ENCODE data around the gene TBC1D10A. TPM values are rescaled to one million over a fixed set of nuclear protein-coding genes. Genes with fewer than 3 reads are reported as not detected.

TBC1D10A gene
- total RNA-seq, 2 donors from 2014 or later = 46.1 to 51.2 TPM

DNA sequence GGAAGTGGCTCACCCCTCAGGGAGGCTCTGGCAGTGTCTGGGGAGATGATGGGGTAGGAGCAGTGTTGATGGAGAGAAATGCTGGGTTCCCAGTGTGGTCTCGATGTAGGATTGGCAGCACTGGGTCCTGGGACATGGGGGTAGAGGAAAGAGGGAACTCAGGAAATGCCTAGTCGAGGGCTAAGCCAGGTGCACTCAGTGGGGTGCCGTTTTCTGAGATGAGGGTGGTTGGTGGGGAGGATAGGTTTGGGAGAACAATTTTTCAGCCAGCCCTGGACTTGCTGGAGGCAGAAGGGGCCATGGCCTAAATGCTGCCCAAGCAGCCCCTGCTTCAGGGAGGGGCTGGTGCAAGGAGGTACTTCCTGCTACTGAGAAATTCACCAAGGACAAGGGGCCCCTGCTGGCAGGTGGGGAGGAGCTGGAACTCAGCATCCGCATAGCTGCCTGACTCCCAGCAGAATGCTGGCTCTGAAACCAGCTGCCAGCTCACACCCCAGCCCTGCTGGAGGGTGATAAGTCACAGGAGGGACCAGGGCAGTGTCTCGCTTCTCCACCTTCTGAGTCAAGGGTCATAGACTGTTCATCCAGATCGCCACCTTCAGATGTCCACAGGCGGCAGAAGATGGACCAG is 36.0 kb upstream of the TBC1D10A start:
- Histone ChIP-seq H3K27me3 (replicated peaks; ENCODE audit: insufficient read depth) (no peaks in the 10 kb centered on the region), H3K27ac (no peak overlapping the region), H3K4me3 (no peak overlapping the region), H3K4me1 (replicated peaks) (no peaks in the 10 kb centered on the region), H3K9me3 (no peaks in the 10 kb centered on the region), H3K36me3 (no peaks in the 10 kb centered on the region)
- intact Hi-C loops (cut with DNase I) = no loop called here
- TF ChIP-seq, protein P1, sequence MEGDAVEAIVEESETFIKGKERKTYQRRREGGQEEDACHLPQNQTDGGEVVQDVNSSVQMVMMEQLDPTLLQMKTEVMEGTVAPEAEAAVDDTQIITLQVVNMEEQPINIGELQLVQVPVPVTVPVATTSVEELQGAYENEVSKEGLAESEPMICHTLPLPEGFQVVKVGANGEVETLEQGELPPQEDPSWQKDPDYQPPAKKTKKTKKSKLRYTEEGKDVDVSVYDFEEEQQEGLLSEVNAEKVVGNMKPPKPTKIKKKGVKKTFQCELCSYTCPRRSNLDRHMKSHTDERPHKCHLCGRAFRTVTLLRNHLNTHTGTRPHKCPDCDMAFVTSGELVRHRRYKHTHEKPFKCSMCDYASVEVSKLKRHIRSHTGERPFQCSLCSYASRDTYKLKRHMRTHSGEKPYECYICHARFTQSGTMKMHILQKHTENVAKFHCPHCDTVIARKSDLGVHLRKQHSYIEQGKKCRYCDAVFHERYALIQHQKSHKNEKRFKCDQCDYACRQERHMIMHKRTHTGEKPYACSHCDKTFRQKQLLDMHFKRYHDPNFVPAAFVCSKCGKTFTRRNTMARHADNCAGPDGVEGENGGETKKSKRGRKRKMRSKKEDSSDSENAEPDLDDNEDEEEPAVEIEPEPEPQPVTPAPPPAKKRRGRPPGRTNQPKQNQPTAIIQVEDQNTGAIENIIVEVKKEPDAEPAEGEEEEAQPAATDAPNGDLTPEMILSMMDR (IDR thresholded peaks at IDR 0.05) = no peak
- TF ChIP-seq POLR2AphosphoS5 (IDR thresholded peaks at IDR 0.05) = no peak
- 76% methylated on average over 7 of the region's 7 CpGs for WGBS
- no peak for DNase-seq (ENCODE audit: low spot score)

DNA sequence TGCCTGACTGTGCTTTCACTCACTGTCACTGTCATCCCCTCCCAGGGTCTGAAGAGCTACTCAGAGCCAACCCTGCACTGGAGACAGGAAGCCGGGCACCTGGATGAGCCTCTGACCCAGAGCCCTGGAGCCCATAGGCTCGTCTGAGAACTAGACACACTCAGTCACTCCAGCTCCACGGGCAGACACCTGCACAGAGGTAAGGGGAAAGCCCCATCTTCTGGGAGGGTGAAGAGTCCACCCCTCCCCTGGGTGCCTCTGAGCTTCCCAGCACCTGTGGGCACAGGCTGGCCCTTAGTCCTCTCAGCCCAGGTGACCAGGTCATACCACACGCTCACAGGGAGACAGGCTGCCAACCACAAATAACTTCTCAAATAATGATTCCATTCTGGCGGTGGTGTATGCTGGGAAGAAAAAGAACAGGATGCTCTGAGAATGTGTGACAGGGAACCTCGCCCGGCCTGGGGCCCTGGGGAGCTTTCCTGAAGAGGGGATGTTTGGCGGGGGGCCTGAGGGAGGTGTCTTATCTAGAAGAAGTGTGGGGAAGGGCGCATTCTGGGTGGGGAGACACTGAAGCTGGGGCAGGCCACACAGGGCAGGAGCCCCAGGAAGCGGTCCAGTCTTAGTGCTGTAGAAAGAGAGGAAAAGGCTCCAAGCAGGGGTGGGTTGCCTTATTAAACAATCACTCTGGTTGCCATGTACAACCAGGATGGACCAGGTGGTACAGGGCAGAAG is 35.3 kb upstream of the TBC1D10A start:
- no peak overlapping the region for H3K4me3 ChIP-seq
- WGBS = 81% methylated on average over 10 of the region's 10 CpGs
- intact Hi-C loops (cut with DNase I) = no loop called here
- DNase-seq (ENCODE audit: low spot score) = no peak
- H3K36me3 ChIP-seq = no peaks in the 10 kb centered on the region
- no peaks in the 10 kb centered on the region for H3K9me3 ChIP-seq
- H3K27me3 ChIP-seq (replicated peaks; ENCODE audit: insufficient read depth) = no peaks in the 10 kb centered on the region
- H3K4me1 ChIP-seq (replicated peaks) = no peaks in the 10 kb centered on the region
- H3K27ac ChIP-seq = no peak overlapping the region
- TF ChIP-seq POLR2A (IDR thresholded peaks at IDR 0.05) (no peak), POLR2AphosphoS5 (IDR thresholded peaks at IDR 0.05) (no peak)
- TF ChIP-seq, protein P1 (IDR thresholded peaks at IDR 0.05) = no peak

DNA sequence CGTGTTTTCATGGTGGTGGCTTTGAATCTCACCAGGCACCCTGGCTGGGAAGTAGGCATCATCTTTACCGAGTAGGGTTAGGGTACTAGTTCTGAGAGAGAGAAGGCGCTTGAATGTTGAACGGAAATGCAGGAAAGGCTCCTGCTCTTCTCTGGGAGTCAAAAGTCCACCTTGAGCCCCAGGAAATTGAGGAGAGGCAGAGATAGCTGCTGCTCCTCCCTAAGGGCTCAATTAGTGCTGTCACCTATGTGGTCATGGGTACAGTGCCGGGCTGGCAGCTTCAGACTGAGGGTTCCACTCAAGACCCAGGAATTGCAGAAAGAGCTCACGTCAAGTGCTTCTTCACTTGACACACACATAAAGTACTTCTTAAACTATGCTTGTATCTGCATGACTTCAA is 31.8 kb upstream of the TBC1D10A start:
- TF ChIP-seq POLR2A (IDR thresholded peaks at IDR 0.05) (no peak), POLR2AphosphoS5 (IDR thresholded peaks at IDR 0.05) (no peak)
- TF ChIP-seq, protein P1 (IDR thresholded peaks at IDR 0.05) = no peak
- Histone ChIP-seq H3K4me1 (replicated peaks) (peaks cover 10% of the 10 kb centered on the region), H3K4me3 (no peak overlapping the region), H3K27me3 (replicated peaks; ENCODE audit: insufficient read depth) (no peaks in the 10 kb centered on the region), H3K36me3 (no peaks in the 10 kb centered on the region), H3K27ac (no peak overlapping the region), H3K9me3 (no peaks in the 10 kb centered on the region)
- intact Hi-C loops (cut with DNase I) = no loop called here
- no peak for DNase-seq (ENCODE audit: low spot score)
- WGBS = 92% methylated on average over 6 of the region's 6 CpGs

DNA sequence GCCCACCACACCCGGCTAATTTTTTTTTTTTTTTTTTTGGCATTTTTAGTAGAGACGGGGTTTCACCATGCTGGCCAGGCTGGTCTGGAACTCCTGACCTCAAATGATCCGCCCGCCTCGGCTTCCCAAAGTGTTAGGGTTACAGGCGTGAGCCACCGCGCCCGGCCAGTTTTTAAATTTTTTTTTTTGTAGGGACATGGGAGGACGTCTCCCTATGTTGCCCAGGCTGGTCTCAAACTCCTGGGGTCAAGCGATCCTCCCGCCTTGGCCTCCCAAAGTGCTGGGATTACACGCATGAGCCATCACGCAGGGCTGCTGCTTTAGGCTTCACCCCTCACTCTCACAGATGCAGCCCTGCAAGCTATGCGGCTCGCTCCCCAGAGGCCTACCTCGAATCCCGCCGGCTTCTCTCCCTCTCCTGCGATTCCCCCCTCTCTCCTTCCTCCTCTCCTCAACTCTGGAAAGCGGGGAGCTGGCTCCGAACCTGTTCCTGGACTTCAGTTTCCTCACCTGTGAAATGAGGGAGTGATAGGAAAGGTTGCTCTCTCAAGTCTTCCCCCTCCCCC is 31.0 kb upstream of the TBC1D10A start:
- TF ChIP-seq, protein P1 (IDR thresholded peaks at IDR 0.05) = no peak
- no peak for TF ChIP-seq POLR2A (IDR thresholded peaks at IDR 0.05)
- TF ChIP-seq POLR2AphosphoS5 (IDR thresholded peaks at IDR 0.05) = no peak
- H3K4me1 ChIP-seq (replicated peaks) = peaks cover 10% of the 10 kb centered on the region
- DNase-seq (ENCODE audit: low spot score) = no peak
- no peak overlapping the region for H3K27ac ChIP-seq
- H3K36me3 ChIP-seq = peaks cover 0 to 3% of the 10 kb centered on the region in 2 donors
- H3K9me3 ChIP-seq = no peaks in the 10 kb centered on the region
- H3K4me3 ChIP-seq = no peak overlapping the region
- intact Hi-C loops (cut with DNase I) = loop anchor here (2.0 kb wide), 2 partner anchors 29 to 69 kb away; partner anchors contain the start of genes CASTOR1 and RNF215
- H3K27me3 ChIP-seq (replicated peaks; ENCODE audit: insufficient read depth) = no peaks in the 10 kb centered on the region
- WGBS = 50% methylated on average over 22 of the region's 22 CpGs

Data from prostate gland (tissue), 2 donors.